GM13976 (cell line): ENCODE measurements around the gene DAB1.

ENCODE experiments used
- DNase-seq: peaks from one replicate; pipeline ENCODE4 v3.0.0; 2012; ENCODE audit warnings: low spot score
- in situ Hi-C: fragments of 300-500 bp; cut with MboI; formaldehyde crosslinking; loops from one replicate; pipeline ENCODE4 v1.12.0; 2022; ENCODE audit warnings: low sequenced_read_pairs, mixed read lengths, inconsistent platforms; ENCODE audit not compliant: unreplicated experiment
- TF ChIP-seq, protein P1 (sequence below): IDR thresholded peaks from 2 replicates; pipeline ENCODE4 v1.5.1; 2012; ENCODE audit warnings: borderline replicate concordance, mild to moderate bottlenecking; ENCODE audit not compliant: insufficient read depth; ENCODE audit errors: extremely low read depth, missing control alignments, control extremely low read depth

DAB1 gene

DNA sequence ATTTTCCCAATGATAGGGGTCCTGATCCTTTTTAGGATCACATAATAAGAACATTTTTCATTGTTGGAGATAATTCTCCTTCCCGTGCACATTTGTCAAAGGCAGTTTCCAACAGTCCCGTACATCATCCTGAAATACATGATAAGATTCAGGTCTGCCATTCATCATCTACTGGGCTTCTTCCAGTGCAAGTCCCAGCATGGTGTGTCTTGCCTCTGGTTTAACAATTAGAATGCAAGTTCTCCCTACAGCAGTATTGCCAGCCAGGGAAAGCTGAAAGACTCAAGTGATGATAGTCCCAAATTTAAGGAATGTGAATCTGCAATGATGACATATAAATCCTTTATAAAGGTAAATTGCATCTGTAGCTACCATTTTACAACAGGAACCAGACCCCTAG lies 146.2 kb downstream of the DAB1 start:
- TF ChIP-seq, protein P1, sequence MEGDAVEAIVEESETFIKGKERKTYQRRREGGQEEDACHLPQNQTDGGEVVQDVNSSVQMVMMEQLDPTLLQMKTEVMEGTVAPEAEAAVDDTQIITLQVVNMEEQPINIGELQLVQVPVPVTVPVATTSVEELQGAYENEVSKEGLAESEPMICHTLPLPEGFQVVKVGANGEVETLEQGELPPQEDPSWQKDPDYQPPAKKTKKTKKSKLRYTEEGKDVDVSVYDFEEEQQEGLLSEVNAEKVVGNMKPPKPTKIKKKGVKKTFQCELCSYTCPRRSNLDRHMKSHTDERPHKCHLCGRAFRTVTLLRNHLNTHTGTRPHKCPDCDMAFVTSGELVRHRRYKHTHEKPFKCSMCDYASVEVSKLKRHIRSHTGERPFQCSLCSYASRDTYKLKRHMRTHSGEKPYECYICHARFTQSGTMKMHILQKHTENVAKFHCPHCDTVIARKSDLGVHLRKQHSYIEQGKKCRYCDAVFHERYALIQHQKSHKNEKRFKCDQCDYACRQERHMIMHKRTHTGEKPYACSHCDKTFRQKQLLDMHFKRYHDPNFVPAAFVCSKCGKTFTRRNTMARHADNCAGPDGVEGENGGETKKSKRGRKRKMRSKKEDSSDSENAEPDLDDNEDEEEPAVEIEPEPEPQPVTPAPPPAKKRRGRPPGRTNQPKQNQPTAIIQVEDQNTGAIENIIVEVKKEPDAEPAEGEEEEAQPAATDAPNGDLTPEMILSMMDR = no peak
- no peak for DNase-seq
- in situ Hi-C loops = no loop called here

DNA sequence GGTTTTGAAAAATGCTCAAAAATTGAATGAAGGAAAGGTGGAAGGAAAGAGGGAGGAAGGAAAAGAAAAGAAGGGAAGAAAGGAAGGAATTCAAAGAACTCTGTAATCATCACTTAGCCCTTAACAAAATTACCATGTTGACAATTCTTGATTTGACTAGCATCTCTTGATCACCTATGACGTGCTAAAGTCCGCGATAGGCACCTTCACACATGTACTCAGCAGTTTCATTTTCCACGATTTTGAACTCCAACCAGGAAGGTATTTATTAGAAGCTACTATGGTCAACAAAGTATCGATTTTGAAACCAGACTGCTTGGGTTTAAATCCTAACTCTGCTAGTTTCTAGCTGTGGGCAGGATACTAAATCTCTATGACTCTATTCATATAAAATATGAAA lies 146.9 kb downstream of the DAB1 start:
- in situ Hi-C loops = no loop called here
- no peak for DNase-seq
- TF ChIP-seq, protein P1 = no peak

DNA sequence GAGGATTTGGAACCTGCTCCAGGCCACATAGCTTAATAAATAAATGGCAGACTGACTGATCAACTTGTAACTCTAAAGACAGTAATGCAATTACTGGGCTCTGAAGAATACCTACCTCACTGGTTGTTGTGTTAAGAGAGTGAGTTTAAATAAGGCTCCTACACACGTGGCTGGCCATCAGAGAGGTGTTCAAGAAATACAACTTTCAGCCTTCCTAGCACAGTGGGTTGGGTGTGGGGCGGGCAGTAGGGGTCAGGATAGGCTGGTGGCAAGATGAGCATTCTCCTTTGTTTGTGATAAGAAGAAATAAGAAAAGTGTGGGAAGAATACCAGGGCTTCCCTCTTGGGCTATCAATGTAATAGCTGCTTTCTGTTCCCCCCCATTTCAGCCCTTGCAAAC lies 151.3 kb downstream of the DAB1 start:
- in situ Hi-C loops = no loop called here
- no peak for DNase-seq
- TF ChIP-seq, protein P1 = no peak

DNA sequence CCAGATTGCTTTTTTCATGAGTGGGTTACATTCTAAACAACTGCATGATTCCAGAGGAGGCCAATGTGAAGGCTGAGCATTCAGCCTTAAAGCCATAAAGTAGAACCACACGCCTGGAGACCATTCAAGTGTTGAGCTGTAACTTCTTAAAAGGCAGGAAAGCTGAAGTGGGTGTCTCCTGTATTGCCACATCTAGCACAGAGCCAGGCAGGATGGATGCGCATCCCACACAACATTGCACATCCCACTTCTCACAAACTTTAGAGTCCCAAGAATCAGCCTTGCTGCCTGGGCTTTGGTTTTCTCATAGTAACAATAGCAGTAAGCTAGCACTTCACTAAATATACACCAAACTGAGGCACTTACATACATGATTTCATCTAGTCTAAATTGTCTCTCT lies 151.7 kb downstream of the DAB1 start:
- in situ Hi-C loops = no loop called here
- TF ChIP-seq, protein P1 = no peak
- DNase-seq = no peak

DNA sequence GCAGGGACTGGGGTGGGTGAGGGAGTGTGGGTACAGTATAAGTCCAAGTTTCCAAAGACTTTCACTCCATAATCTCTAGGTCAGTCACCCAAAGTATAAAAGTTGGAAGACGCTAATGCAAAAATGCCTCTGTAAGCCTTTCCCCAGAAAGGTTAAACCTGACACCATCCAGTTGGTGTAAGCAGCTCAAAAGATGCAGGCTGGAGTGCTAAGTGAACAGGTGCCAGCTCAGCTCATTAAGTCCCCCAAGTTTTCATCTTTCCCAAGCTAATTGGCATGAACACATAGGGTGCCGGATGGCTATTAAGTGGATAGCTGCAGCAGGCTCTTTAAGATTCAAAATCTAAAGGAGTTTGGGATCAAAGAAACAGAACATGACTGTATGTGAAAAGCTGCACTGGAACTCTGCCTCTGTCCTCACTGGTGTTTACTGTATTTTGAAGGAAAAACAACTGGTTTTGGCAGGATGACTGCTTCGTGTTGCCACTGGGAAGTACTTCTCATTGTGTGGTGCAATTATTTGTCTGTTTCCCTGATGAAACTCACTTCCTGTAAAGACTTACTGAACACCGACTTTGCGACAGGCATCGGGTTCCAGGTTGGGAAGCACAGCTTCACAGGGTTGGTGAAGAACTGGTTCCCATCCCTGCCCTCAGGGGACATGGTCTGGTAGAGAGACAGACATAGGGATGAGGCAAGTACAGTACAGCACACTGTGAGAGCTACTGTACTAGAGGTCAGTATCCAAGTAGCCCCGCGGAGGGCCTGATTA lies 152.7 kb downstream of the DAB1 start:
- no peak for DNase-seq
- TF ChIP-seq, protein P1 = no peak
- in situ Hi-C loops = no loop called here

DNA sequence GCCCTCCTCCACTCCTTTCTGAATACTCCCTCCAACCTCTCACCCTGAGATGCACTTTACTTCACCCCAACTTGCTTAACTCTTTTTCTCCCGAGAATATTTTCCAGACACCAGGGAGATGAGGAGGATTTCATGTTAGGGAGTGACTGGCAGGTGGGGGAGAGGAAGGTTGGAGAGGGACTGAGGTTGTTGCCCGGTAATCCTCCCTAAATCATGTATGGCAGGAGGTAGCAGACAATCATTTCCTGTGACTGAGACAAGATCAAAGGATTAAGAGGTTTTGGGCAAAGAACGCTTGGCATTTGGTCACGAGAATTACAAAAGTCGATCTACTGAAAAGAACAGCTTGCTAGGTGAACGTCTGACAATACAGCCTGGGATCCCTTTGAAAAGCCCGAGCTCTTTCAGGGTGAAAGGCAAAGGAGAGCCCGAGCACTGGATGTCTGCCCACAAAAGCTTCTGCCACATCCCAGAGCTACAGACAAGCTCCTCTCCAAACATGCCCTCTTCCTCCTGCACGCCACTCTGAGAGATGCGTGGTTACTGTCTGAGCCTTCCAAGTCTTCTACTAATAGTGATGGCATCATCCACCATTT lies 154.1 kb downstream of the DAB1 start:
- TF ChIP-seq, protein P1 = no peak
- in situ Hi-C loops = no loop called here
- DNase-seq = no peak

DNA sequence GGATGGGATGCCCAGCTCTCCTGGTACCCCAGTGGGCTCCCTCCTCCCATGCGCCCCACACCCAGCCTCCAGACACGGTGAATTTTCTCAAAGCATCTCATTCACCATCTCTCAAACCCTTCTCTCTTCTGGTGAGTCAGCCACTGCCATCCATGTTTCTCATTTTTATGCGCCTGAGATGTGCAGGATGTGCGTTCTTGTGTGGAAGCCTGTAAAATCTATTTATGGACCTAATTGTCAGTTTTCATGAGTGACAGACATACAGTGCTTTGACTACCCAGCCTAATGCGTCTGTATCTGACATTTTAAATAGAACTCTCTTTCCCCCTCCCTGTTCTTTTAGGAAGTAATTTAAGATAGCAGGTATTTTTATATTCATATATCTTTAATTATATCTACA lies 158.8 kb downstream of the DAB1 start:
- DNase-seq = no peak
- TF ChIP-seq, protein P1 = no peak
- in situ Hi-C loops = no loop called here
